ENCODE data around the gene UQCC3. TPM values are rescaled to one million over a fixed set of nuclear protein-coding genes. Genes with fewer than 3 reads are reported as not detected.

The UQCC3 gene
- total and polyA plus RNA-seq, 10 of the 15 experiments (the other 5 are each of a cell fraction or from before 2014, with no cell fraction given), result 1.3 to 20.5 (median 8.2) TPM

DNA sequence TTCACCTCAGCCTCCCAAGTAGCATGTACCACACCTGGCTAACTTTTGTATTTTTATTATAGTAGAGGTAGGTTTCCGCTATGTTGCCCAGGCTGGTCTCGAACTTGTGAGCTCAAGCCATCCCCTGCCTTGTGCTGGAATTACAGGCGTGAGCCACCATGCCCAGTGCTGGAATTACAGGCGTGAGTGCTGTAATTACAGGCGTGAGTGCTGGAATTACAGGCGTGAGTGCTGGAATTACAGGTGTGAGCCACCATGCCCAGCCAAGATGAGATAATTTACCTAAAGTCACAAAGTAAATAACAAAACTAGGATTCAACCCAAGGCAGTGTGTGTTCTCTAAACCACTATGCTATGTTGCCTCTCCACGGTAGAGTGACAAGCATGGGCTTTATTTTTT, 11.0 kb downstream of the UQCC3 start:
- POLR2A ChIA-PET, result no interaction called here
- no peak overlapping the region for H3K9ac ChIP-seq (ENCODE audit: control insufficient read depth, insufficient read depth, low read length)
- WGBS (ENCODE audit: insufficient coverage, insufficient replicate concordance, low lambda C conversion rate, missing lambda C conversion rate), result 62% methylated on average over 7 of the region's 7 CpGs
- CTCF ChIA-PET, result no interaction called here
- RAD21 ChIA-PET (ENCODE audit: unreplicated experiment), result no interaction called here
- H3K36me3 ChIP-seq (ENCODE audit: control insufficient read depth in 2 of 2, insufficient read depth in 2 of 2, low read length in 1 of 2), result 0 out of 4 replicates have a peak, but pooled peaks cover 0 to under 1% of the 10 kb centered on the region in 2 experiments
- no peaks in the 10 kb centered on the region for H4K20me1 ChIP-seq (ENCODE audit: control insufficient read depth, insufficient read depth)
- H3K9me3 ChIP-seq (replicated peaks; ENCODE audit: control insufficient read depth, insufficient read depth, low read length), result no peaks in the 10 kb centered on the region
- SMC1A ChIA-PET (ENCODE audit: uncharacterized antibody, unreplicated experiment), result interaction anchor here (0.8 to 1.3 kb wide), 2 partner anchors 11 to 87 kb away, joined by 3 to 4 read pairs; no protein-coding TSS in a partner anchor
- no peak overlapping the region for H2AFZ ChIP-seq (ENCODE audit: control insufficient read depth, low read depth, low read length)
- no peak for FAIRE-seq
- H3K4me1 ChIP-seq (ENCODE audit: control insufficient read depth, insufficient read depth, low read length), result peaks cover 6% of the 10 kb centered on the region
- DNase-seq (ENCODE audit: low read depth, low spot score), result no peak
- H3K27me3 ChIP-seq (replicated peaks in 1 of 2; ENCODE audit: control insufficient read depth in 2 of 2, insufficient read depth in 2 of 2, low read length in 1 of 2), result no peaks in the 10 kb centered on the region
- no peak overlapping the region for H3K4me2 ChIP-seq (ENCODE audit: control insufficient read depth, insufficient read depth)
- in situ Hi-C loops (cut with MboI), result no loop called here
- no peak for ATAC-seq
- peaks cover 18% of the 10 kb centered on the region for H3K79me2 ChIP-seq (ENCODE audit: control insufficient read depth, insufficient read depth, low read length)
- H3K27ac ChIP-seq (ENCODE audit: control insufficient read depth, insufficient read depth), result no peak overlapping the region
- H3K4me3 ChIP-seq, result no peak overlapping the region
- BruUV-seq (replicated peaks), result no TSS peak
- intact Hi-C loops (cut with micrococcal nuclease; ENCODE audit: unreplicated experiment), result loop anchor here (10.0 kb wide), 1 partner anchor 218 kb away; no protein-coding TSS in a partner anchor
- TF ChIP-seq, protein P1, sequence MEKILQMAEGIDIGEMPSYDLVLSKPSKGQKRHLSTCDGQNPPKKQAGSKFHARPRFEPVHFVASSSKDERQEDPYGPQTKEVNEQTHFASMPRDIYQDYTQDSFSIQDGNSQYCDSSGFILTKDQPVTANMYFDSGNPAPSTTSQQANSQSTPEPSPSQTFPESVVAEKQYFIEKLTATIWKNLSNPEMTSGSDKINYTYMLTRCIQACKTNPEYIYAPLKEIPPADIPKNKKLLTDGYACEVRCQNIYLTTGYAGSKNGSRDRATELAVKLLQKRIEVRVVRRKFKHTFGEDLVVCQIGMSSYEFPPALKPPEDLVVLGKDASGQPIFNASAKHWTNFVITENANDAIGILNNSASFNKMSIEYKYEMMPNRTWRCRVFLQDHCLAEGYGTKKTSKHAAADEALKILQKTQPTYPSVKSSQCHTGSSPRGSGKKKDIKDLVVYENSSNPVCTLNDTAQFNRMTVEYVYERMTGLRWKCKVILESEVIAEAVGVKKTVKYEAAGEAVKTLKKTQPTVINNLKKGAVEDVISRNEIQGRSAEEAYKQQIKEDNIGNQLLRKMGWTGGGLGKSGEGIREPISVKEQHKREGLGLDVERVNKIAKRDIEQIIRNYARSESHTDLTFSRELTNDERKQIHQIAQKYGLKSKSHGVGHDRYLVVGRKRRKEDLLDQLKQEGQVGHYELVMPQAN (conservative IDR thresholded peaks at IDR 0.05), result no peak
- TF ChIP-seq WRNIP1 (IDR thresholded peaks at IDR 0.05; ENCODE audit: borderline replicate concordance, low read depth, low read length) (no peak), TARDBP (IDR thresholded peaks at IDR 0.05; ENCODE audit: borderline replicate concordance) (no peak), ZZZ3 (IDR thresholded peaks at IDR 0.05; ENCODE audit: control insufficient read depth, insufficient read length, low read depth) (no peak), RFX5 (IDR thresholded peaks at IDR 0.05; ENCODE audit: low read depth, low read length) (no peak), RAD51 (IDR thresholded peaks at IDR 0.05) (no peak), RELA (IDR thresholded peaks at IDR 0.05; ENCODE audit: borderline replicate concordance, partially characterized antibody) (no peak), MYC (IDR thresholded peaks at IDR 0.05; ENCODE audit: insufficient read depth, insufficient read length, insufficient replicate concordance, low read length, severe bottlenecking) (no peak), NRF1 (conservative IDR thresholded peaks at IDR 0.05; ENCODE audit: low read depth, low read length) (no peak), LARP7 (IDR thresholded peaks at IDR 0.05) (no peak), SREBF2 (IDR thresholded peaks at IDR 0.05; ENCODE audit: low read length) (no peak), BCL11A (IDR thresholded peaks at IDR 0.05; ENCODE audit: low read depth, low read length) (no peak), MYB (IDR thresholded peaks at IDR 0.05; ENCODE audit: borderline replicate concordance, low read depth, low read length) (no peak)
- TF ChIP-seq, protein P2, sequence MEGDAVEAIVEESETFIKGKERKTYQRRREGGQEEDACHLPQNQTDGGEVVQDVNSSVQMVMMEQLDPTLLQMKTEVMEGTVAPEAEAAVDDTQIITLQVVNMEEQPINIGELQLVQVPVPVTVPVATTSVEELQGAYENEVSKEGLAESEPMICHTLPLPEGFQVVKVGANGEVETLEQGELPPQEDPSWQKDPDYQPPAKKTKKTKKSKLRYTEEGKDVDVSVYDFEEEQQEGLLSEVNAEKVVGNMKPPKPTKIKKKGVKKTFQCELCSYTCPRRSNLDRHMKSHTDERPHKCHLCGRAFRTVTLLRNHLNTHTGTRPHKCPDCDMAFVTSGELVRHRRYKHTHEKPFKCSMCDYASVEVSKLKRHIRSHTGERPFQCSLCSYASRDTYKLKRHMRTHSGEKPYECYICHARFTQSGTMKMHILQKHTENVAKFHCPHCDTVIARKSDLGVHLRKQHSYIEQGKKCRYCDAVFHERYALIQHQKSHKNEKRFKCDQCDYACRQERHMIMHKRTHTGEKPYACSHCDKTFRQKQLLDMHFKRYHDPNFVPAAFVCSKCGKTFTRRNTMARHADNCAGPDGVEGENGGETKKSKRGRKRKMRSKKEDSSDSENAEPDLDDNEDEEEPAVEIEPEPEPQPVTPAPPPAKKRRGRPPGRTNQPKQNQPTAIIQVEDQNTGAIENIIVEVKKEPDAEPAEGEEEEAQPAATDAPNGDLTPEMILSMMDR (IDR thresholded peaks at IDR 0.05 in 2 of 3, conservative IDR thresholded peaks at IDR 0.05 in 1 of 3; ENCODE audit: control insufficient read depth in 2 of 3, extremely low read depth in 1 of 3, insufficient read depth in 1 of 3, low read depth in 3 of 3, low read length in 3 of 3), result no peak
